Left lung (tissue), 10 donors: Measurements from ENCODE around the gene CPNE4. TPM values are rescaled to one million over a fixed set of nuclear protein-coding genes. Genes with fewer than 3 reads are reported as not detected.
"Not testable (repeated sequence)": the region's sequence is repeated elsewhere in the genome, so short reads cannot be mapped to it uniquely, and the experiment has no call there.

Source experiments
- ATAC-seq: fragments of 200-7000 bp; cut with Tn5 transposase; one replicate; pipeline ENCODE4 v1.9.1; 2020; ENCODE audit warnings: moderate library complexity
- DNase-seq, 4 donors: peaks; one replicate each; pipeline ENCODE4 v3.0.0-alpha.2; 2013 to 2020
- H3K27ac ChIP-seq, 2 donors: fragments of 200-600 bp; sonication (generic) in 1 of 2; one replicate each; pipeline versions ENCODE4 v1.5.0 to v1.8.0; 2020 to 2021
- H3K27me3 ChIP-seq, 2 donors: fragments of 200-600 bp; sonication (generic) in 1 of 2; one replicate each; pipeline versions ENCODE4 v1.5.0 to v1.8.0; 2020 to 2021
- H3K36me3 ChIP-seq, 2 donors: fragments of 200-600 bp; sonication (generic) in 1 of 2; one replicate each; pipeline versions ENCODE4 v1.5.0 to v1.8.0; 2020 to 2021
- H3K4me1 ChIP-seq, 2 donors: fragments of 200-600 bp; one replicate each; pipeline ENCODE4 v1.8.0; 2021
- H3K4me3 ChIP-seq, 2 donors: fragments of 200-600 bp; sonication (generic) in 1 of 2; one replicate each; pipeline versions ENCODE4 v1.5.0 to v1.8.0; 2020 to 2021; ENCODE audit warnings: mild to moderate bottlenecking in 1 of 2
- H3K9me3 ChIP-seq, 2 donors: fragments of 200-600 bp; sonication (generic) in 1 of 2; one replicate each; pipeline versions ENCODE4 v1.5.0 to v1.8.0; 2020 to 2021
- intact Hi-C, 2 donors: fragments of 100-400 bp; cut with DNase I; formaldehyde crosslinking; loops; one replicate each; pipeline versions ENCODE4 v1.11.2 to v1.14.2; 2022
- polyA plus RNA-seq, 6 donors: library from polyadenylated mRNA; unstranded; fragments of 120-200 nt; gene quantifications; one replicate each; pipeline ENCODE4 v1.2.1, GENCODE V29; 2013; ENCODE audit not compliant: insufficient read length in 6 of 6
- total RNA-seq, 2 donors: library from RNA; stranded (reverse); fragmentation: NEBNext Ultra II Directional; extraction: Animal tissue kit (Norgen Biotek cat#: 25700); gene quantifications; one replicate each; pipeline ENCODE4 v1.2.1, GENCODE V29; 2021
- TF ChIP-seq, protein P1 (sequence below), 2 donors: fragments of 200-600 bp; sonication (generic) in 1 of 2; IDR thresholded peaks; one replicate each; pipeline versions ENCODE4 v1.5.0 to v1.8.0; 2021; ENCODE audit warnings: antibody characterized with exemption in 2 of 2
- donor health status: DM: no; HTN: yes; CAD: no.
- donor health status: DM: no; HTN: no; CAD: no.

Gene CPNE4
- total and polyA plus RNA-seq, 8 donors, result 0.24 to 2.1 (median 0.85) TPM

DNA sequence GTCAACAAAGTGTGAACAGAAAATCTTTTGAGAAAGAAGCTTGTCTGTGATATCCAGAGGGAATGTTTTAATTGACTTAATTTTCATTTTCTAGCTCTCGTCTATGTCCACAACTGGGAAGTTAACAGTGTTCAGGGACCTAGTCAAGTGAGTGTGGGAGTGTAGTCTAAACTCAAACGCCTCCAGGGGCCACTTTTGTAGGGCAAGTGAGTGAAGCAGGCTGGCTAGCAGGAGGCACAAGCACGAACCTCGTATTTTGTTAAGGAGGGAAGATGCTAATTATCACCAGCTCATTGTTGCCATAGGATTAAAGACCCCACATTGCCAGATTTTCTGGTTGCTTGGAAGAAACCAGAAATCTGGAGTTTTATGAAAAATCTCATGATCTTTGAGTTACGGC, 135.8 kb downstream of the CPNE4 start:
- Histone ChIP-seq H3K27me3 (no peaks in the 10 kb centered on the region), H3K9me3 (no peaks in the 10 kb centered on the region), H3K4me1 (no peaks in the 10 kb centered on the region), H3K4me3 (no peak overlapping the region), H3K27ac (no peak overlapping the region), H3K36me3 (no peaks in the 10 kb centered on the region)
- DNase-seq (no peak), ATAC-seq (no peak)
- TF ChIP-seq, protein P1, sequence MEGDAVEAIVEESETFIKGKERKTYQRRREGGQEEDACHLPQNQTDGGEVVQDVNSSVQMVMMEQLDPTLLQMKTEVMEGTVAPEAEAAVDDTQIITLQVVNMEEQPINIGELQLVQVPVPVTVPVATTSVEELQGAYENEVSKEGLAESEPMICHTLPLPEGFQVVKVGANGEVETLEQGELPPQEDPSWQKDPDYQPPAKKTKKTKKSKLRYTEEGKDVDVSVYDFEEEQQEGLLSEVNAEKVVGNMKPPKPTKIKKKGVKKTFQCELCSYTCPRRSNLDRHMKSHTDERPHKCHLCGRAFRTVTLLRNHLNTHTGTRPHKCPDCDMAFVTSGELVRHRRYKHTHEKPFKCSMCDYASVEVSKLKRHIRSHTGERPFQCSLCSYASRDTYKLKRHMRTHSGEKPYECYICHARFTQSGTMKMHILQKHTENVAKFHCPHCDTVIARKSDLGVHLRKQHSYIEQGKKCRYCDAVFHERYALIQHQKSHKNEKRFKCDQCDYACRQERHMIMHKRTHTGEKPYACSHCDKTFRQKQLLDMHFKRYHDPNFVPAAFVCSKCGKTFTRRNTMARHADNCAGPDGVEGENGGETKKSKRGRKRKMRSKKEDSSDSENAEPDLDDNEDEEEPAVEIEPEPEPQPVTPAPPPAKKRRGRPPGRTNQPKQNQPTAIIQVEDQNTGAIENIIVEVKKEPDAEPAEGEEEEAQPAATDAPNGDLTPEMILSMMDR (IDR thresholded peaks at IDR 0.05), result no peak
- intact Hi-C loops, result no loop called here

DNA sequence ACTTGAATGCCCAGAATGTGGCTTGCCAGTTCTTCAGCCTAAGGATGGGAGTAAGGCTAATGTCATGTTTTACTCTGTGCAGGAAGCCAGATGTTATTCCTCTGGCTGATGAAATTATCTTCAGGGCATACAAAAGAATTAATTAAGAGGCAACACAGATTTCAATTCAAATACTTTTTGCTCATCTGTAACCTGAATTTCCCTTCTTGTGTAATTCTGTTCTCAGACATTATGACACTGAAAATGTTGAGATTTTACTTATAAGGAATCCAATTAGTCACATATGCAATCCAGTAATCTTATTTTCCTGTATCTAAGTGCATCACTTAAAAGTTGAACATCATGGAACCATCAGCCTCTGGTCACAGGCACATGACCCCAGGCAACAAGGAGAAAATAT, 136.5 kb downstream of the CPNE4 start:
- DNase-seq (no peak), ATAC-seq (no peak)
- TF ChIP-seq, protein P1 (IDR thresholded peaks at IDR 0.05), result no peak
- Histone ChIP-seq H3K36me3 (no peaks in the 10 kb centered on the region), H3K9me3 (no peaks in the 10 kb centered on the region), H3K27me3 (no peaks in the 10 kb centered on the region), H3K4me3 (no peak overlapping the region), H3K4me1 (no peaks in the 10 kb centered on the region), H3K27ac (no peak overlapping the region)
- intact Hi-C loops, result no loop called here

DNA sequence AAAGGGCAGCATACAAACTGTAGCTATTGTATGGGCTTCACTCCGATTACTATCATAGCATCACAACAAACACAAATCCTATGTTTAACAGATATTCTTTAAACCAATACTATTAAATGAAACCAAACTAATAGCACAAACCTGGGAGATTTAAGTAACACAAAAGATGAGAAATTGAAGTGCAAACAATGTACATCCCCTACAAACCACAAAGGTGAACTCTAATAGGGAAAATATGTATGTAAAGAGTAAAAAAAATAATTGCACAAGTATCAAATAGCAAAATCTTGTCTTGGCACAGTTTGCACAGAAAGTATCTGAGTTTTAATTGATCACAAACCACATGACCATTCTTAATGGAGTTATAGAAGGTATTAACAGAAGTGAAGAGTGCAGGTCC, 138.5 kb downstream of the CPNE4 start:
- Histone ChIP-seq H3K4me1 (no peaks in the 10 kb centered on the region), H3K27ac (no peak overlapping the region), H3K9me3 (no peaks in the 10 kb centered on the region), H3K27me3 (no peaks in the 10 kb centered on the region), H3K36me3 (no peaks in the 10 kb centered on the region), H3K4me3 (no peak overlapping the region)
- TF ChIP-seq, protein P1 (IDR thresholded peaks at IDR 0.05), result no peak
- intact Hi-C loops, result no loop called here
- DNase-seq (no peak), ATAC-seq (no peak)

DNA sequence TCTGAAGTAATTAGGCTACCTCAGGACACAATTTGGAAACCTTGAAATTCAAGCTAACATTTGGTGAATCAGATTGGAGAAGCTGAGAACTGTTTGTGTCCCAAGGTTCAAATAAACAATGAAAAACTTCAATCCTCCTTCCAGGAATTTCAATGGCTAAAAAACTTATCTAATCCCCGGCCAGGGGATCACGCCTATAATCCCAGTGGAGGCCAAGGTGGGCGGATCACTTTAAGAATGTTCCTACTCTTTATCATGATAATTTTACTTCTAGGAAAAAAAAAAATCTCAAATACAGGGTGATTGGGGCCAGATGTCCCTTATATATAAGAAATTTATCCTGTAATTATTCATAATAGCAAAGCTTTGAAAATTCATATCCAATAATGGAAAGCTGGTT, 139.0 kb downstream of the CPNE4 start:
- no peaks in the 10 kb centered on the region for H3K27me3 ChIP-seq
- H3K36me3 ChIP-seq, result no peaks in the 10 kb centered on the region
- intact Hi-C loops, result no loop called here
- H3K27ac ChIP-seq, result no peak overlapping the region
- no peak overlapping the region for H3K4me3 ChIP-seq
- no peaks in the 10 kb centered on the region for H3K4me1 ChIP-seq
- no peaks in the 10 kb centered on the region for H3K9me3 ChIP-seq
- TF ChIP-seq, protein P1 (IDR thresholded peaks at IDR 0.05), result no peak
- no peak for ATAC-seq
- no peak for DNase-seq

- intact Hi-C loops, result no loop called here
- no peak overlapping the region for H3K27ac ChIP-seq
- ATAC-seq (no peak), DNase-seq (no peak)
- H3K36me3 ChIP-seq, result no peaks in the 10 kb centered on the region
- H3K27me3 ChIP-seq, result no peaks in the 10 kb centered on the region
- TF ChIP-seq, protein P1 (IDR thresholded peaks at IDR 0.05), result no peak
- no peak overlapping the region for H3K4me3 ChIP-seq
- H3K4me1 ChIP-seq, result no peaks in the 10 kb centered on the region
- H3K9me3 ChIP-seq, result no peaks in the 10 kb centered on the region
Observed at GRCh38 chr3:131892331-131892730, 142.5 kb downstream of the CPNE4 start.

DNA sequence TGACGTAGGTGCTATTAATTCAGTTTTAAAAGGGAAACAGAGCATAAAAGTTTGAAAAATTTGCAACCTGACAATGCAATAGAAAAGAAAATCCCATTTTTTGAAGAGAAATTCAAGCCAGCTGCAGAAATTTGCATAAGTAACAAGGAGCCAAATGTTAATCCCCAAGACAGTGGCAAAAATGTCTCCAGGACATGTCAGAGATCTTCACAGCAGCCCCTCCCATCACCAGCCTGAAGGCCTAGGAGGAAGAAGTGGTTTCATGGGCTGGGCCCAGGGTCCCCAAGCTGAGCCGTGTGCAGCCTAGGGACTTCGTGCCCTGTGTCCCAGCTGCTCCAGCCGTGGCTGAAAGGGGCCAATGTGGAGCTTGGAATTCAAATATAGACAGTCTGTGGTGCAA, 148.9 kb downstream of the CPNE4 start:
- H3K36me3 ChIP-seq, DNase-seq, H3K4me3 ChIP-seq, H3K4me1 ChIP-seq, H3K27ac ChIP-seq, intact Hi-C loops, H3K27me3 ChIP-seq, H3K9me3 ChIP-seq, ATAC-seq: not testable (repeated sequence)
